ENCODE data around the gene CD79B. TPM values are rescaled to one million over a fixed set of nuclear protein-coding genes. Genes with fewer than 3 reads are reported as not detected.

CD79B gene
- total RNA-seq, 1 donor, result not detected

- H3K4me3 ChIP-seq (ENCODE audit: low read depth, low read length), result no peak overlapping the region
- DNase-seq (ENCODE audit: low read depth), result no peak
- no peak for TF ChIP-seq CTCF (IDR thresholded peaks at IDR 0.05; ENCODE audit: insufficient read depth, low read length)
Measured at GRCh38 chr17:63941162-63941561, 9.0 kb upstream of the CD79B start.

DNA sequence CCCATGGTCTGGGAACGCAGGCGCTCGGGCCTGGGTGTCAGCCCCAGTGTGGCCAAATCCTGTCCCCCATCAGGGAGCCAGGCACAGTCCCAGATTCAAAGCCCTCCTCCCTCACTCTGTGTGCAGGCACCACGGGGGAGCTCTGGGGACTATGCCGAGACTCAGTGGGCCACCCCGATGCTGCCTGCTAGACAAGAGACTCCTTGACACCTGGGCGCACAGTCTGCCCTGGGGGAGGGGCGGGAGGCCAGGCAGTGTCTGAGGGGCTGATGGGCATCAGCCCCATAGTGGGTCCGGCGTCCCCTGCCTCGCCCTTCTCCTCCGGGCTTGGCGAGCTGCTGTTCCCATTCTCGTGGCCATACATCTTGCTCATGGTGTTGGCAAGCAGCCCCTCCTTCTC, 8.5 kb upstream of the CD79B start:
- no peak for DNase-seq (ENCODE audit: low read depth)
- no peak for TF ChIP-seq CTCF (IDR thresholded peaks at IDR 0.05; ENCODE audit: insufficient read depth, low read length)
- no peak overlapping the region for H3K4me3 ChIP-seq (ENCODE audit: low read depth, low read length)

DNA sequence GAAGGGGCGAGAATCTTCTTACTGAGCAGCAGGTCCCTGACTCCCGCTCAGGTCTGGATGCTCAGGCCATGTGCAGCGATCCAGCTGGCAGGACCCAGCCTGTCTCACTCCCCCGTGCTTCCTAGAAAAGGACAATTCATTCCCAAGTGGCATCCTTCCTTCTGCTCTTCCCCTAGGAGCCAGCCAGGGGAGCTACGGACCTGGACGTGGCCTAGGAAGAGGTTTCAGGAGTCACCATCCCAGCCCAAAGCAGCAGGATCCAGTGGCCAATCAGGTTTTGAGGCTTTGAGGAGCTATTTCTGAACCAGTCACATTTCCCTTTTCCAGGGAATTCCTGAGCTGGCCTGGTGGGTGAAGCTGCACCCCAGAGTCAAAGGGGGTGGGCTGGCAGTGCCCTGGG, 7.8 kb upstream of the CD79B start:
- no peak for DNase-seq (ENCODE audit: low read depth)
- H3K4me3 ChIP-seq (ENCODE audit: low read depth, low read length), result no peak overlapping the region
- no peak for TF ChIP-seq CTCF (IDR thresholded peaks at IDR 0.05; ENCODE audit: insufficient read depth, low read length)

DNA sequence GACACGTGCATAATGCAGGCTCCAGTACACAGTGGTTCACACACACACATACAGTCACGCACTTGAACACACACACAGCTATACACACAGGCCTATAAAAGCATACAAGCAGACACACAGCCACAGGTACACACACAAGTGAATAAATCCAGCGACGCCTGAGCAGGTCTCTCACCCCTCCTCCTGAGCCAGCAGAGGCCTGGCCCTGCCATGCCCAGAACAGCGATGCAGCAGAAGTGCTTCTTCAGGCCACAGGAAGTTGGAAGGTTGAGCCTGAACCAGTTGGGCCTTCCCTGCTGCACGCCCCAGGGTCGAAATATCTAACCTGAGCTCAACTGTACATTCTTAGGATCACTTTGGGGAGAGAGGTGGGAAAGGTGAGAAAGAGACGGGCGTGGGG, 7.3 kb upstream of the CD79B start:
- H3K4me3 ChIP-seq (ENCODE audit: low read depth, low read length), result no peak overlapping the region
- no peak for TF ChIP-seq CTCF (IDR thresholded peaks at IDR 0.05; ENCODE audit: insufficient read depth, low read length)
- DNase-seq (ENCODE audit: low read depth), result no peak

DNA sequence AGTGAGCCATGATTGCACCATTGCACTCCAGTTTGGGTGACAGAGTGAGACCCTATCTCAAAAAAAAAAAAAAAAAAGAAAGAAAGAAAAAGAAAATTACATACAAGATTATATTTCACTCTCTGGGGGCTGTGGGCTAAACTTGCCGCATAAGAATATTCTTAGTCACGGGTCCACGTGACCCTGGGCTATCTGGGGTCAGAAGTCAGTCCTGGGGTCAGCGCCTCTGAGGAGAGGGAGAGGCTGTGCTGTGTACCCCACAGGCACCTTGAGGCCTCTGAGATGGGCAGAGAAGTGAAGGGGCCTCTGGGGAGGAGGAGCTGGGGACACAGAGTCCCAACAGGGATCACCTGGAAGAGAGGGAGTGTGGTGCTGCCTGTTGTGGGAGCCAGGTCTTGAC, 5.8 kb upstream of the CD79B start:
- no peak overlapping the region for H3K4me3 ChIP-seq (ENCODE audit: low read depth, low read length)
- DNase-seq (ENCODE audit: low read depth), result no peak
- no peak for TF ChIP-seq CTCF (IDR thresholded peaks at IDR 0.05; ENCODE audit: insufficient read depth, low read length)

DNA sequence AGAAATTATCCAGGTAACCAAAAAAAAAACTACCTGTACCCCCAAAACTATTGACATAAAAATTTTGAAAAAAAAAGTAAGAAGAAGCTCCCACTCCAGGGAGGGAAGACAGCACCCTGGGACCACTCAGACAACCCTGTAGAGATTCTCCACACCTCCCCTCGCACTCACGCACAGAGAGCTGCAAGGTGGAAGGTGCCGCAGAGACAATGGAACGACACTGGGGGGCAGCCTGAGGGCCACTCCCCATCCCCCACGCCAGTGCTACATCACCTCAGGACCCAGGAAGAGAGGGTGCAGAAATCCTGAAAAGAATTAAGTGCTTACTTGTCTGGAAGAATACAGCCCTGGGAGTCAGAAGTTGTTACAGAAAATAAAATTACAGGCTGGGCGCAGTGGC, 5.2 kb upstream of the CD79B start:
- TF ChIP-seq CTCF (IDR thresholded peaks at IDR 0.05; ENCODE audit: insufficient read depth, low read length), result no peak
- DNase-seq (ENCODE audit: low read depth), result no peak
- no peak overlapping the region for H3K4me3 ChIP-seq (ENCODE audit: low read depth, low read length)
